GM23338 (cell line): ENCODE data around the gene CYP19A1. TPM values are rescaled to one million over a fixed set of nuclear protein-coding genes. Genes with fewer than 3 reads are reported as not detected.

ENCODE experiments used
- ATAC-seq: fragments of 200-7000 bp; cut with Tn5 transposase; 3 replicates; pipeline ENCODE4 v1.9.1; 2020
- DNase-seq: peaks from one replicate; pipeline ENCODE4 v3.0.0-alpha.2; 2015; ENCODE audit warnings: low spot score
- H2AFZ ChIP-seq: fragments of 200-600 bp; sonication (generic); 2 replicates; pipeline ENCODE4 v1.8.0; 2016; ENCODE audit warnings: antibody characterized with exemption, mild to moderate bottlenecking, moderate library complexity
- H3F3A ChIP-seq: fragments of 200-600 bp; sonication (generic); replicated peaks from 2 replicates; pipeline ENCODE4 v1.8.0; 2017; ENCODE audit warnings: antibody characterized with exemption, mixed run types, low read depth
- H3K27ac ChIP-seq: fragments of 200-600 bp; sonication (generic); 2 replicates; pipeline ENCODE4 v1.6.1; 2016; ENCODE audit warnings: low read depth
- H3K27me3 ChIP-seq: fragments of 200-600 bp; sonication (generic); 2 replicates; pipeline ENCODE4 v1.8.0; 2016; ENCODE audit warnings: mild to moderate bottlenecking, mixed run types, moderate library complexity; ENCODE audit not compliant: insufficient read depth
- H3K36me3 ChIP-seq: fragments of 200-600 bp; sonication (generic); 2 replicates; pipeline ENCODE4 v1.8.0; 2016; ENCODE audit warnings: mild to moderate bottlenecking; ENCODE audit not compliant: insufficient read depth
- H3K4me1 ChIP-seq: fragments of 200-600 bp; sonication (generic); 2 replicates; pipeline ENCODE4 v1.8.0; 2016; ENCODE audit warnings: mild to moderate bottlenecking, moderate library complexity; ENCODE audit not compliant: insufficient read depth
- H3K4me2 ChIP-seq: fragments of 200-600 bp; sonication (generic); 2 replicates; pipeline ENCODE4 v1.7.1; 2017; ENCODE audit warnings: mixed run types
- H3K4me3 ChIP-seq: fragments of 200-600 bp; sonication (generic); 2 replicates; pipeline ENCODE4 v1.6.1; 2016; ENCODE audit warnings: mixed run types
- H3K79me2 ChIP-seq: fragments of 200-600 bp; sonication (generic); replicated peaks from 2 replicates; pipeline ENCODE4 v1.8.0; 2017; ENCODE audit warnings: mild to moderate bottlenecking; ENCODE audit not compliant: insufficient read depth
- H3K9me2 ChIP-seq: fragments of 200-600 bp; sonication (generic); 2 replicates; pipeline ENCODE4 v1.8.0; 2017; ENCODE audit not compliant: insufficient read depth
- H4K20me1 ChIP-seq: fragments of 200-600 bp; sonication (generic); replicated peaks from 2 replicates; pipeline ENCODE4 v1.8.0; 2017; ENCODE audit warnings: mild to moderate bottlenecking; ENCODE audit not compliant: insufficient read depth
- H3K27ac Mint-ChIP-seq: 2 replicates; pipeline ENCODE4 v1.8.0; 2020; ENCODE audit warnings: inconsistent platforms, mild to moderate bottlenecking, moderate library complexity, mixed read lengths
- H3K27me3 Mint-ChIP-seq: 3 replicates; pipeline ENCODE4 v1.8.0; 2022; ENCODE audit warnings: low read depth, mild to moderate bottlenecking, moderate library complexity, mixed read lengths, inconsistent platforms; ENCODE audit not compliant: insufficient read depth, poor library complexity
- H3K36me3 Mint-ChIP-seq: 3 replicates; pipeline ENCODE4 v1.8.0; 2021; ENCODE audit warnings: low read depth, mild to moderate bottlenecking, inconsistent platforms, moderate library complexity, mixed read lengths
- H3K4me1 Mint-ChIP-seq: 3 replicates; pipeline ENCODE4 v1.8.0; 2020; ENCODE audit warnings: mild to moderate bottlenecking, inconsistent platforms, mixed read lengths
- H3K4me3 Mint-ChIP-seq: 3 replicates; pipeline ENCODE4 v1.8.0; 2021; ENCODE audit warnings: moderate library complexity, mild to moderate bottlenecking, inconsistent platforms, mixed read lengths
- H3K9me3 Mint-ChIP-seq: 3 replicates; pipeline ENCODE4 v1.8.0; 2020; ENCODE audit warnings: moderate library complexity, mild to moderate bottlenecking, inconsistent platforms, mixed read lengths
- CREB1 ChIP-seq: fragments of 250-450 bp; sonication (Bioruptor Pico); IDR thresholded peaks from 2 replicates; pipeline ENCODE4 v1.5.0; 2020; ENCODE audit warnings: low read depth, mild to moderate bottlenecking, moderate library complexity
- CTCF ChIP-seq, 2 experiments: fragments of 200-600 bp in 1 of 2; sonication (generic) in 1 of 2; conservative IDR thresholded peaks; 2 replicates each; pipeline versions ENCODE4 v1.5.1 to v1.6.1; 2016 to 2017; ENCODE audit warnings: antibody characterized with exemption in 2 of 2, low read depth in 2 of 2, mild to moderate bottlenecking in 2 of 2, moderate library complexity in 1 of 2
- EZH2phosphoT487 ChIP-seq: fragments of 200-600 bp; sonication (generic); IDR thresholded peaks from one replicate; pipeline ENCODE4 v1.8.1; 2018; ENCODE audit warnings: antibody characterized with exemption; ENCODE audit not compliant: unreplicated experiment
- NANOG ChIP-seq: IDR thresholded peaks from 2 replicates; pipeline ENCODE4 v1.6.1; 2016; ENCODE audit warnings: antibody characterized with exemption, borderline replicate concordance
- POLR2AphosphoS5 ChIP-seq: IDR thresholded peaks from 2 replicates; pipeline ENCODE4 v1.6.1; 2016; ENCODE audit warnings: antibody characterized with exemption, low read depth
- REST ChIP-seq: IDR thresholded peaks from one replicate; pipeline ENCODE4 v1.6.1; 2018; ENCODE audit warnings: antibody characterized with exemption; ENCODE audit not compliant: unreplicated experiment
- STAT1 ChIP-seq: IDR thresholded peaks from one replicate; pipeline ENCODE4 v1.6.1; 2016; ENCODE audit warnings: antibody characterized with exemption; ENCODE audit not compliant: unreplicated experiment
- ZNF462 ChIP-seq: fragments of 250-450 bp; sonication (Bioruptor Pico); IDR thresholded peaks from 2 replicates; pipeline ENCODE4 v1.5.0; 2020; ENCODE audit warnings: mild to moderate bottlenecking, moderate library complexity
- polyA plus RNA-seq: library from polyadenylated mRNA; unstranded; fragments of >200 nt; fragmentation: Nextera tagmentation; extraction: Ambion mirVana; gene quantifications from 2 replicates; pipeline ENCODE4 v1.2.1, GENCODE V29; 2016
- total RNA-seq: library from RNA; depleted of rRNA; stranded (reverse); fragments of >200 nt; shearing (Covaris generic); gene quantifications from 2 replicates; pipeline ENCODE4 v1.2.3, GENCODE V29; 2014
- TF ChIP-seq, protein P1 (sequence below): IDR thresholded peaks from 2 replicates; pipeline ENCODE4 v1.6.1; 2016; ENCODE audit warnings: antibody characterized with exemption

CYP19A1 gene
- total and polyA plus RNA-seq, 2 experiments from 2014 or later = 0.42 TPM; not detected in 1

DNA sequence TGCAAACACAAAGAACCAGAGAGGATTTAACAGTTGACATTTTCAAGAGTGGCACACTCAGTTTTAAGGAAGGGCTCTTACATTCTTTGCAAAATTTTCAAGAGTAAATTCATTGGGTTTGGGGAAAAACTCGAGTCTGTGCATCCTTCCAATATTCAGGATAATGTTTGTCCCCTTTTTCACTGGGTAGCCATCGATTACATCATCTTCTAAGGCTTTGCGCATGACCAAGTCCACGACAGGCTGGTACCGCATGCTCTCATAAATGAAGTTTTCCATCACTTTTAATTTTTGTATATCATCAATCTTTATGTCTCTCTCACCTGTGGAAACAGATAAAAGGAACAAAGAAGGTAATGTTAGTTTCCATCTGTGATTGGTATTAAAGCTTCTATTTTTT, 126.2 kb downstream of the CYP19A1 start:
- Histone ChIP-seq H3F3A (no peaks in the 10 kb centered on the region), H3K36me3 (no peaks in the 10 kb centered on the region), H4K20me1 (no peaks in the 10 kb centered on the region), H3K9me2 (0 out of 2 replicates have a peak, but pooled peaks cover 7% of the 10 kb centered on the region), H2AFZ (no peak overlapping the region), H3K4me3 (no peak overlapping the region), H3K4me1 (0 out of 2 replicates have a peak, but pooled peaks cover 6% of the 10 kb centered on the region), H3K79me2 (no peaks in the 10 kb centered on the region), H3K27ac (no peak overlapping the region), H3K27me3 (no peaks in the 10 kb centered on the region), H3K4me2 (no peak overlapping the region)
- ATAC-seq (no peak), DNase-seq (no peak)
- TF ChIP-seq POLR2AphosphoS5 = no peak
- no peak for TF ChIP-seq NANOG
- TF ChIP-seq CTCF (conservative IDR thresholded peaks at IDR 0.05; ENCODE audit: low read depth in 2 of 2) = no peak
- no peak for TF ChIP-seq STAT1
- TF ChIP-seq CREB1 (CRISPR knock-in tag) = no peak
- TF ChIP-seq, protein P1, sequence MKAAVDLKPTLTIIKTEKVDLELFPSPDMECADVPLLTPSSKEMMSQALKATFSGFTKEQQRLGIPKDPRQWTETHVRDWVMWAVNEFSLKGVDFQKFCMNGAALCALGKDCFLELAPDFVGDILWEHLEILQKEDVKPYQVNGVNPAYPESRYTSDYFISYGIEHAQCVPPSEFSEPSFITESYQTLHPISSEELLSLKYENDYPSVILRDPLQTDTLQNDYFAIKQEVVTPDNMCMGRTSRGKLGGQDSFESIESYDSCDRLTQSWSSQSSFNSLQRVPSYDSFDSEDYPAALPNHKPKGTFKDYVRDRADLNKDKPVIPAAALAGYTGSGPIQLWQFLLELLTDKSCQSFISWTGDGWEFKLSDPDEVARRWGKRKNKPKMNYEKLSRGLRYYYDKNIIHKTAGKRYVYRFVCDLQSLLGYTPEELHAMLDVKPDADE = no peak
- no peak for TF ChIP-seq EZH2phosphoT487
- TF ChIP-seq REST = no peak
- no peak for TF ChIP-seq ZNF462 (CRISPR knock-in tag)
- H3K4me1 Mint-ChIP-seq = peaks cover 4% of the 10 kb centered on the region; the same call in 2 of the 3 replicates
- peaks cover 3% of the 10 kb centered on the region for H3K27me3 Mint-ChIP-seq
- H3K36me3 Mint-ChIP-seq = no peaks in the 10 kb centered on the region
- H3K27ac Mint-ChIP-seq = no peak overlapping the region
- no peak overlapping the region for H3K4me3 Mint-ChIP-seq
- H3K9me3 Mint-ChIP-seq = no peaks in the 10 kb centered on the region; the same call in 2 of the 3 replicates
